ENCODE data around the gene ERG. TPM values are rescaled to one million over a fixed set of nuclear protein-coding genes. Genes with fewer than 3 reads are reported as not detected.

The ERG gene
- total and polyA plus RNA-seq, 2 of the 13 experiments (the other 11 are each of a cell fraction or from before 2014, with no cell fraction given), result not detected

- TF ChIP-seq AHDC1 (CRISPR knock-in tag; IDR thresholded peaks at IDR 0.05; ENCODE audit: borderline replicate concordance), result no peak
- TF ChIP-seq FOXK2 (IDR thresholded peaks at IDR 0.05), result no peak
- TF ChIP-seq ZNF670 (CRISPR knock-in tag; IDR thresholded peaks at IDR 0.05; ENCODE audit: borderline replicate concordance), result no peak
Observed at GRCh38 chr21:38444691-38445090, 53.6 kb downstream of the ERG start (continued).

GRCh38 chr21:38443110-38443509, 55.2 kb downstream of the ERG start:
- 57% methylated on average over 8 of the region's 8 CpGs for WGBS (ENCODE audit: low lambda C conversion rate)
- no peak overlapping the region for H3K9ac ChIP-seq (ENCODE audit: insufficient read depth, low read depth, low read length)
- intact Hi-C loops (cut with micrococcal nuclease; ENCODE audit: unreplicated experiment), result no loop called here
- H2AFZ ChIP-seq (ENCODE audit: low read length), result no peak overlapping the region
- no peak overlapping the region for H3K4me2 ChIP-seq (ENCODE audit: low read depth, low read length)
- no peaks in the 10 kb centered on the region for H4K20me1 ChIP-seq (ENCODE audit: insufficient read depth, low read length)
- ChIA-PET CTCF (ENCODE audit: low intra/inter-chr PET ratio, low total read pairs) (no interaction called here), POLR2A (no interaction called here)
- no peaks in the 10 kb centered on the region for H3K4me1 ChIP-seq (ENCODE audit: insufficient read depth, low read length)
- BruUV-seq (replicated peaks), result no TSS peak
- in situ Hi-C loops (cut with HindIII; ENCODE audit: extremely low pct_ligation_motif_present, low pct_unique_long_range_greater_than_20kb), result no loop called here
- DNase-seq (ENCODE audit: low spot score) (no peak), ATAC-seq (no peak), FAIRE-seq (no peak)
- H3K9me3 ChIP-seq (ENCODE audit: low read length), result no peaks in the 10 kb centered on the region
- no peaks in the 10 kb centered on the region for H3K36me3 ChIP-seq (replicated peaks in 1 of 2; ENCODE audit: control insufficient read depth in 1 of 2, insufficient read depth in 2 of 2, low read length in 2 of 2)
- no peak for TF ChIP-seq ZNF382 (CRISPR knock-in tag; IDR thresholded peaks at IDR 0.05; ENCODE audit: borderline replicate concordance)
- TF ChIP-seq ZFY (CRISPR knock-in tag; IDR thresholded peaks at IDR 0.05), result no peak
- no peak for TF ChIP-seq ZNF639 (CRISPR knock-in tag; conservative IDR thresholded peaks at IDR 0.05)
- no peak for TF ChIP-seq ZNF782 (CRISPR knock-in tag; IDR thresholded peaks at IDR 0.05; ENCODE audit: borderline replicate concordance)
- no peak for TF ChIP-seq BATF2 (CRISPR knock-in tag; IDR thresholded peaks at IDR 0.05)
- TF ChIP-seq NFE2 (CRISPR knock-in tag; IDR thresholded peaks at IDR 0.05), result no peak
- TF ChIP-seq RBM39 (IDR thresholded peaks at IDR 0.05; ENCODE audit: low read depth, low read length, poor library complexity, severe bottlenecking), result no peak
- no peak for TF ChIP-seq NR0B2 (CRISPR knock-in tag; IDR thresholded peaks at IDR 0.05)
- no peak for TF ChIP-seq ZNF253 (CRISPR knock-in tag; IDR thresholded peaks at IDR 0.05; ENCODE audit: borderline replicate concordance)
- no peak for TF ChIP-seq KDM4B (CRISPR knock-in tag; IDR thresholded peaks at IDR 0.05)
- H3K79me2 ChIP-seq (ENCODE audit: insufficient read depth, low read length), result no peaks in the 10 kb centered on the region
- no peak overlapping the region for H3K27ac ChIP-seq (ENCODE audit: extremely low read length, insufficient read depth, low read length)
- H3K27me3 ChIP-seq (ENCODE audit: control insufficient read depth in 1 of 2, insufficient read depth in 2 of 2, low read length in 2 of 2), result peaks cover 0 to 15% of the 10 kb centered on the region in 2 experiments; a peak in 2 of 5 replicates
- no peak overlapping the region for H3K4me3 ChIP-seq (replicated peaks in 1 of 3; ENCODE audit: insufficient read depth in 1 of 3, low read depth in 2 of 3, low read length in 3 of 3)

Data from HepG2 (cell line).